ENCODE measurements around the gene DGKE.

The DGKE gene

GRCh38 chr17:56918916-56919315, 85.0 kb downstream of the DGKE start:
- DNase-seq: no peak

Measured in left hindlimb (tissue), 1 donor.